Measurements from ENCODE around the gene NBPF1.
"Not testable (repeated sequence)": the region's sequence is repeated elsewhere in the genome, so short reads cannot be mapped to it uniquely, and the experiment has no call there.

Gene NBPF1

DNA sequence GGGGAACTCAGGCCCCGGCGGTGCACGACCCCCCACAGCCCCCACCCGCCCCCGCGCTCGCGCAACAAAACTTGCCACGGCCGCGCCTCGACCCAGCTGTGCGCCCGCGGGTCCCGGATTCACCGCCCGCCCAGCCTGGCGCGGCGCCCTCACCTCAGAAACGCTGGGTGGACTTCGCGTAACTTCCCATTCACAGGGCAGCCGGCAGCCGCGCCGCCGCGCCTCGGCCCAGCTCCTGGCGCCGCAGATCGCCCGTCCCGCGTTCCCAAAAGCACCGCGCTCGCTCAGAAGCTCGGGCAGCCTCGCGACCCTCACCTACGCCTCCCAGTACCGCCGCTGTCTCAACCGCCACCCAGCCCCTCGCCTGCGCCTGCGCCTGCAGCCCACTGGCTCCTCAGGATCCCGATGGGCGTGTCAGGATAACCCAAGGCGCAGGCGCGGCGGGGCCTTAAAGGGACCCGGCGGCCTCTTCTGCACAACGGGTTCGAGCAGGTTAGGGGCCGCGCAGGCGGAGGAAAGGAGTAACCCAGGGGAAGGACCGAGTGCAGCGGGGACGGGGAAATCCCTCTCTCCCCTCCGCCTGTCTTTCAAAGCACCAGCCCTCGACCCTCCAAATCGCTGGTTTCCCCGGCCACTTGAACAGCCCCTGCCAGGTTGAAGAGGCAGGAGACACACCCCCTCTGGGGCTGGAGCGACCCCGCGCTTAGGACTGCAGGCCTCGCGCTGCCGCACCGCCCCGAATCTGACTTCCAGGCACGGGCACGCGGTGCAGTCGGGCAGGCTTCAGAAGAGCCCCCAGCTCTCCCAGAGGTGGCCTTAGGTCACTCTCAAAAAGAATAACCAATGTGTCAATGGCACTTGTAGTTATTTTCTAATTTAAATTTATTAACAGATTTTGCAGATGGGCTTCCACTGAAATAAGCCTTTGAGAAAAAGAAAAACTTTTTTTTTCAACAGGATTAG lies at the start of gene NBPF1:
Gene NBPF1 (minus strand): TSS at position 380 of the 963 bp plus-strand sequence.
- peak; percentile 97 for DNase-seq

DNA sequence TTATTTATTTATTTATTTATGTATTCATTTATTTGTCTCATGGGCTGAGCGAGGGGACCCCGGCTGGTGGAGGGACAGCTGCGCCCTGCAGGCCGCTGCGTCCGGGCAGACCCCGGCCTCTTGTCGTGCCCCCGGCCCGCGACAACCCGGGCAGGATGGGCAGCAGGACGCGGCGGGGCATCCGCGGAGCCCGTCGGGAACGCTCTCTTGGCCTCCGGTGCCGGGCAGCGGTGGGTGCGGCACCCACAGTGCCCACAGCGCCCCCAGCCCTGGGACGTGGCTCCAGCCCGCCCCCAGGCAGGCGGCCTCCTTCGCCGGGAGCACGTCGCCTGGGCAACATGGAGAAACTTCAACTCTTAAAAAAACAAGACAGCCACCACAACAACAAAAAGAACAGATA lies 44.9 kb upstream of the NBPF1 start:
- not testable (repeated sequence) for DNase-seq

GRCh38 chr1:16656981-16657683 lies 43.8 kb upstream of the NBPF1 start:
- not testable (repeated sequence) for DNase-seq

GRCh38 chr1:16656574-16656973 lies 43.2 kb upstream of the NBPF1 start:
- DNase-seq, result not testable (repeated sequence)

GRCh38 chr1:16651560-16651959 lies 38.2 kb upstream of the NBPF1 start:
- DNase-seq, result not testable (repeated sequence)

DNA sequence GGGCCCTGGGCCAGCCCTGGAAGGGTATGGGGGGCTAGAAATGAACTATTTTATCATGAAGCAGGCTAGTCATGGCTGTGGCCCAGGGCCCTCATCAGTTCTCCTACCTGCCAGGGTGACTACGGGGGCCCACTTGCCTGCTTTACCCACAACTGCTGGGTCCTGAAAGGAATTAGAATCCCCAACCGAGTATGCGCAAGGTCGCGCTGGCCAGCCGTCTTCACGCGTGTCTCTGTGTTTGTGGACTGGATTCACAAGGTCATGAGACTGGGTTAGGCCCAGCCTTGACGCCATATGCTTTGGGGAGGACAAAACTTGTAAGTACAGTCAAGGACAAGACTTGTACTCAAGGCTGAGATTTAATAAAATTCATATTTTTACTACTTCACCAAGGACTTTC lies 36.6 kb upstream of the NBPF1 start:
- not testable (repeated sequence) for DNase-seq

DNA sequence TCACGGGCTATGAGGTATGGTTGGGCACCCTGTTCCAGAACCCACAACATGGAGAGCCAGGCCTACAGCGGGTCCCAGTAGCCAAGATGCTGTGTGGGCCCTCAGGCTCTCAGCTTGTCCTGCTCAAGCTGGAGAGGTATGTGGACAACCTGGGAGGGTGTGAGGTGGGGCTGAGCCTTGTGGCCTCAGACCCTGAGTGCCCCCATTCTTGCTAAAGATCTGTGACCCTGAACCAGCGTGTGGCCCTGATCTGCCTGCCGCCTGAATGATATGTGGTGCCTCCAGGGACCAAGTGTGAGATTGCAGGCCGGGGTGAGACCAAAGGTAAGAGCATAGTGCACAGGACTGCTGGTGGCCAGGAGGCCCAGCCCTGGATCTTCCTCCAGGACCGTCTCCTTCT lies 36.0 kb upstream of the NBPF1 start:
- DNase-seq, result not testable (repeated sequence)

DNA sequence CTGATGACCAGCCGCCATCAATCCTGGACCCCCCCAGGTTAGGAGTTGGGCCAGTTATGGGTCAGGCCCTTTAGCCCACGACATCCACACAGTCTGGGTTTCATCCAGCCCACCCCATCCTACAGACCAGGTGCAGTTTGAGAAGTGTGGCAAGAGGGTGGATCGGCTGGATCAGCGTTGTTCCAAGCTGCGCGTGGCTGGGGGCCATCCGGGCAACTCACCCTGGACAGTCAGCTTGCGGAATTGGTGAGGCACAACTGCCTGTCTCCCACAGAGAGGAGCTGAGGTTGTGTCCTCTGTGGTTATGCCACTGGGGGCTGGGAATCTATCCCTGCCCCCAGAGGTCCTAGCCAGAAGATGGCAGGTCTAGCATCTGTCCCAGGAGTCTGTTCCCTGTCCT lies 35.4 kb upstream of the NBPF1 start:
- not testable (repeated sequence) for DNase-seq

DNA sequence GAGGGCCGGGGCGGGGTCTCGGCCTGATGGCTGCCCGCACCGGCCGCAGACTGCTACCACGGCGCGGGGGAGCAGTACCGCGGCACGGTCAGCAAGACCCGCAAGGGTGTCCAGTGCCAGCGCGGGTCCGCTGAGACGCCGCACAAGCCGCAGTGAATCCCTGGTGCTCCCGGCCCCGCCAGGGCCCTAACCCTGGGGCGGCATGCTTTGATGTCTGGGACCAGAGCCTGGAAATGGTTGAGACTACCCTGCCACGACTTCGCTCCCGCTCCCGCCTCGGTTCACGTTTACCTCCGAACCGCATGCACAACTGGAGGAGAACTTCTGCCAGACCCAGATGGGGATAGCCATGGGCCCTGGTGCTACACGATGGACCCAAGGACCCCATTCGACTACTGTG lies 34.9 kb upstream of the NBPF1 start:
- not testable (repeated sequence) for DNase-seq

- not testable (repeated sequence) for DNase-seq
Observed at GRCh38 chr1:16647179-16648176, 34.1 kb upstream of the NBPF1 start.

GRCh38 chr1:16646716-16647115 lies 33.4 kb upstream of the NBPF1 start:
- DNase-seq, result not testable (repeated sequence)

DNA sequence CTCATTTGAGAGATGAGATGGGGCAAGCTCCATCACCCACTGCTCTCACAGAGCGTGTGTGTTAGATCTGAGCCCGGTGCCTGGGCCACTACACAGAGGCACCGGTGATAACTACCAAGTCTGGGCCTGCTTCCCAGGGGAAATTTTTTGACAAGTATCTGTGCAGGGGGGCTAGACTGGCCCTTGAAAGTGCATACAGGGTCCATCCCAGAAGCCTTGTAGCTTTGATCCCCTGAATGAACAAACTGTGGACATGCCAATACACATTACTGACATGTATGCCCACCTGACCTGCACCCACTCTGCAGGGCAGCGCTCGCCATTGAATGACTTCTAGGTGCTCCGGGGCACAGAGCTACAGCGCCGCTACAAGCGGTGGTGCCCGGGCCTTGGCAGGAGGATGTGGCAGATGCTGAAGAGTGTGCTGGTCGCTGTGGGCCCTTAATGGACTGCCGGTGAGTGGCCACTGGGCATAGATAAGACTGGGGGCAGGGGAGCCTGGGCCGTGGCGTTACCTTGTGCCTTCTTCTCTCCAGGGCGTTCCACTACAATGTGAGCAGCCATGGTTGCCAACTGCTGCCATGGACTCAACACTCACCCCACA lies 32.8 kb upstream of the NBPF1 start:
- not testable (repeated sequence) for DNase-seq

DNA sequence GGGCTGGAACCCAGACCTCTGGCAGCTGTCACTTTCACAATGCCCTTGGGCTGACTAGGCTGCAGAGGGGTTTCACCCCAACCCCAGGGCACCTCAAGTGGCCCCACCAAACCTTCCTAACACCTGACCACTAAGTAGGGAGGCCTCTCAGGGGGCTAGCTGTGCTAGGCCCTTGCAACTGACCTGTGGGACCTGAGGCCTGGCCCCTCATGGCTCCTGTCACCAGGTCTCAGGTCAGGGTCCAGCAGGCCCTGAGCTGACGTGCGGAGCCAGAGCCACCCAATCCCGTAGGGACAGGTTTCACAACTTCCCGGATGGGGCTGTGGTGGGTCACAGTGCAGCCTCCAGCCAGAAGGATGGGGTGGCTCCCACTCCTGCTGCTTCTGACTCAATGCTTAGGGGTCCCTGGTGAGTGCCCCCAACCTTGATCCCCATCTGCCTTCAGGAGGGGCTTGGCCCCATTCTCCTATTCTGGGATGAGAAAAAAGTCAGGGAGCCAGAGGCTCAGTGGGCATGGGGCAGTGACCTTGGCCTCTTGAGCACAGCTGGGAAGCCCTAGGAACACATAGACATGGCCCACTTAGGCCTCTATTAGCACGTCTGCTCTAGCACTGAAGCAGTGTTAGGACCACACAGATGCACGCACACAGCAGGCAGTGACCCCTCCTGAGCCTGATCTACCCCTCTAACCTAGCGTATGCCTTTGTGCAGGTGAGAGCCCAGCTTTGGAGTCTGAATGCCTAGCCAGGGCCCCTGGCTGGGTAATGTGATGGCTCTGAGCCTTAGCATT lies 32.1 kb upstream of the NBPF1 start:
- DNase-seq, result not testable (repeated sequence)

DNA sequence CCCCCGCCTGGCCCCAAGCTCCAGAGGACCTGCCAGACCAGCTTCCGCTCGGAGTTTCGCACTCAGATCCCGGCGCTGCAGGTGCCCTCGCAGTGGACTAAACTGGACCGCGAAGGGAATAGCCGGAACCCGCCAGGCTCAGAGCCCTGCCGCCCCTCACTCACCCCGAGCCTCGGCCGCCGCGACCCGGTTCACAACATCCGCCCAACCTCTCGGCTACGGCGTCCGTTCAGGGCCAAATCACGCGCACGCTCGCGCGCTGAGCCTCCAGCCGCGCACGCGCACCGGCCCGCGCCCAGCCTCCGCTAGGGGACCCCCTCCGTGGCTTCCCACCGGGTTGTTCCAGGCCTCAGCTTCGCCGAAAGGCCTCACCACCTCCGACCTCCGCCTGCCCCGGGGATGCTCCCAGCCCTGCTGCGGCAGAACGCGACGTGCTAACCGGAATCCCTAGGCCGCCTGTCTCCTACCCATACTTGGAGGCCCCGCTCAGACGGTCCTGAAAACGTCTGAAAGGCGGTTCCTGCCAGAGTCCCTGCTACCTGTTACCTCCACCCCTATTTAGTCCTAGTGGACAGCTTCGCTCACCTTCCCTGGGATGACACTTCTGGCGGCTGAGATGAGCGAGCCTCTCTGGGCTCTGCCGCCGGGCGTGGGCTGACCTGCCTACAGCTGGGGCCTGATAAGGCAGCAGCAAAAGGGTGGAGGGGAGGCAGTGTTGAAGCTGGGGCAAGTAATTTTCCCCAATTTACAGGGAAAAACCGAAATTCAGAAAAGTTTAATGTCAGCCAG lies 31.3 kb upstream of the NBPF1 start:
- peak; percentile 77 for DNase-seq

DNA sequence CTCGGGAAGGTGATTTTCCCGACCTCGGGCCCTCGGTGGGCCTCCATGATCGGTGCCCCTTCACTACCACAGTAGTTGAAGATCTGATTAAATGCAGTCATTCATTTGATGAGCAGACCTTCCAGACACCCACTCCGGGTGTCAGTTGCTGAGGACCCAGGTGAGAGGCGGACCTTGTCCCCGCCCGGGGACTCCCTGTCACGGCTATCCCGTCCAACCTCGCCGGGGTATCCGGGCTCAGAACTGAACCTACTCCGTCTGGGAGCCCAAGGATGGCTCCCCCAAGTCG lies 30.8 kb upstream of the NBPF1 start:
- no peak for DNase-seq

DNA sequence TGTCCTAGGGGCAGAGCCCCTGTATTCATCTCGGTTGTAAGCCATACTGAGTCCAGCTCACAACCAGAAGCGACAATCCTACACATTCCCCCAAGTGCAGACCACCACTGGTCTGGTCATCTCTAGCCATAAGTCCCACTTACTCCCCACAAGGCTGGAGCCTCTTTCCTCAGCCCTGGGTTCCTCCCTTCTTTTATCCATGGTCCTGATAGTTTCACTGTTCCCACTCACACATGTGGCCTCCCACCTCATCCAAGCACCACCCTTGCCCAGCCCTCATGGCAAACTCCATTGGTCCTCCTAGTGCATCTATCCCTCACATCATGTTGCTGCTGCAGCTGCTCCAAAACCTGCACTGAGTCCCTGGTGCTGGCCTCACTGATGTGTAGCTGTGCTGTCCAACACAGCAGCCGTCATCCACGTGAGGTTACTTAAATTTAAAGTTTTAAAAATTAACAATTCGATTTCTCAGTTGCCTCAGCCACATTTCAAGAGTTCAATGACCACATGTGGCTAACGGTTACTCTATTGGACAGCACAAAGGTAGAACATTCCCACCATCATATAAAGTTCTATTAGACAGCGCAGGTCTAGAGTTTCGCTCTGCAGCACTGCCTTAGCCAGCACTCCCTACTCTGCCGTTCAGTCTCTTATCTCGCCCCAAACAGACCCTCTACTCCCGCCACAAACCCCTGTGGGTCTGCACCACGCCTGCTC lies 30.3 kb upstream of the NBPF1 start:
- DNase-seq, result not testable (repeated sequence)

DNA sequence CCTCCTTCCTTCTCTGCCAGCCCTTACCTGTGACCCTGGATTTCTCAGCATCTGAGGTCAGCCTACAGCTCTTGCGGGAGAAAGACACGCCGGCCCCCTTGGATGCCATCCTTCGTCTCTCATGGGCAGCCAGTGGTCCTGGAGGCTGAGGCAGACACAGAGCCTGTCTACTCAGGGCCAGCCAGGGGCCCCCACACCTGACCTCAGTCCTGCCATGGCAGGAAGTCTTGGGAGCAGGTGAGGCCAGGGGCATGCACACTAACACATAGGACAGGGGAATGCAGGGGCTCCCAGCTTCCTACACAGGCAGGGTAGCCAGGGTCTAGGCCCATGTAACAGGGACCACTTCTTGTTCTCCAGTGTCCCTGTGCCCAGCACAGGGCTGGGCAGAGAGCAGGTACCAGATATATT lies 29.6 kb upstream of the NBPF1 start:
- DNase-seq, result not testable (repeated sequence)

DNA sequence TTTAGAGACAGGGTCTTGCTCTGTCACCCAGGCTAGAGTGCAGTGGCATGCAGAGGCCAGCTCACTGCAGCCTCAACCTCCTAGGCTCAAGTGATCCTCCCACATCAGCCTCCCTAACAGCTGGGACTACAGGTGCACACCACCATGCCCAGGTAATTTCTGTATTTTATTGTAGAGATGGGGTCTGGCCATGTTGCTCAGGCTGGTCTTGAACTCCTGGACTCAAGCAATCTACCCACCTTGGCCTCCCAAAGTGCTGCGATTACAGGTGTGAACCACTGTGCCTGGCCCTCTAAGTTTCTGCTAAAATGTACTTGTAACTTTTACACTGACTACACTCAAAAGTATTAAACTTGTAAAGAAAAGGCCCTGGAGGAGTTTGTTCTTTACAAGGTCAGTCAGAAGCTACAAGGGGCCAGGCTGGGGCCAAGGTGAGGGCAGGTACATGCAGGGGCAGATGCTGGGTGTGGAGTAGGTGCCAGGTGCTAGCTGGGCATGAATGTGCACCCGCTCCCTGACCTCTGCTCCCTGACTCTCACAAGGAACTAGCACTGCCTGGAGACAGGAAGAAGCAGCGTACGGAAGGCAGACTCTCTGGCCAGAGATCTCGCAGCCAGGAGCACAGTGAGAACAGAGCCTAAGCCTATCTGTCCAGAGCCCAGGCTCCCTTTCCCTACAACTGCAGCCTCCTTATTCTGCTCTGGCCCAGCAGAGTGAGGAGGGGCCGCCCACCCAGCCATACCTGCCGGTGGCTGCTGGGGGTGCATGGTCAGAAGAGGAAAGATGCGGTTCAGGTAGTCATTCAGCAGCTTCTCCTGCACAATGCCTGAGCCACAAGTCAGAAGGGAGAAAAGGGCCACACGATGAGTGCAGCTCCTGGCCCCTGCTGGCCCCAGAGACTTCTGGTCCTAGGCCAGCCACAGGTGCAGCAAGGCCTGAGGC lies 28.9 kb upstream of the NBPF1 start:
- not testable (repeated sequence) for DNase-seq

Data from NCI-H1694 (cell line).